Measurements from ENCODE around the gene UBL4B. TPM values are rescaled to one million over a fixed set of nuclear protein-coding genes. Genes with fewer than 3 reads are reported as not detected.

The UBL4B gene
- total RNA-seq, 1 experiment from 2014 or later = not detected

DNA sequence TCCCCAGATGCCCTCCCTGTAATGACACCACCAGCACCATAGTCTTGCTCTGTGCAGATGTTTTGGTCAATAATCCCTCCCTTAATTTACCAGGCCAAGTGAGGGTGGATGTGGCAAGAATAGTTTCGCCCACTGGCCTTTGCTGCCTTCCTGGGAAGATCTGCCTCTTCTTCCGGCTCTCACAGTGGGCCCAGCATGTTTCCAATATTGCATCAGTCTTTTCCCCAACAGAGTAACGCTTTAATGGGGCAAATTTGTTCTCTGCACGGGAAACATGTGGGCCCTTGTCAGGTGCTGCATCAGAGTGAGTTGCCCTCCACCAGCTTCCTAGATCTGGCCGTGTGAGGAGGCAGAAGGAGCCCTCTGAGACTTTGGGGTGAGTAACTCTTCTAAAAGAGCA lies 29.8 kb upstream of the UBL4B start:
- peaks cover 10% of the 10 kb centered on the region for H3K23me2 ChIP-seq (ENCODE audit: insufficient read length, low read depth, low read length, poor library complexity, severe bottlenecking)
- H3T11ph ChIP-seq (ENCODE audit: low read length) = no peak overlapping the region
- no peak overlapping the region for H4K91ac ChIP-seq (ENCODE audit: insufficient read length, low read depth, low read length)
- peaks cover 55% of the 10 kb centered on the region for H3K27me3 ChIP-seq (ENCODE audit: insufficient read depth, low read length)
- no CpG with 5 or more reads among the region's 5 CpGs for WGBS (ENCODE audit: extremely low coverage, insufficient read length, low lambda C conversion rate)
- no peak overlapping the region for H4K5ac ChIP-seq (ENCODE audit: insufficient read length, low read depth, low read length)
- H2AK5ac ChIP-seq (ENCODE audit: insufficient read length, low read length) = no peak overlapping the region
- no peak overlapping the region for H3K27ac Mint-ChIP-seq
- no peak overlapping the region for H4K8ac ChIP-seq (replicated peaks; ENCODE audit: insufficient read length, low read depth, low read length)
- H3K9me3 Mint-ChIP-seq = no peaks in the 10 kb centered on the region
- no peak for DNase-seq
- H2BK15ac ChIP-seq (ENCODE audit: low read depth, low read length) = no peak overlapping the region
- H3K27ac ChIP-seq (ENCODE audit: insufficient read length, low read depth, low read length) = no peak overlapping the region
- H2BK12ac ChIP-seq (ENCODE audit: insufficient read length, low read depth, low read length) = no peak overlapping the region
- no peak overlapping the region for H2BK120ac ChIP-seq (ENCODE audit: low read depth, low read length, poor library complexity, severe bottlenecking)
- no peak overlapping the region for H3K23ac ChIP-seq (ENCODE audit: insufficient read length, low read depth, low read length)
- no peak overlapping the region for H2BK5ac ChIP-seq (ENCODE audit: insufficient read length, low read length)
- H3K4me3 Mint-ChIP-seq = peak overlapping the region in 1 of 2 experiments; percentile 1; a peak in 2 of 5 replicates
- H3K4me1 ChIP-seq (ENCODE audit: insufficient read depth, low read length) = 0 out of 2 replicates have a peak, but pooled peaks cover 3% of the 10 kb centered on the region
- H3K79me1 ChIP-seq (ENCODE audit: insufficient read depth, low read depth, low read length, poor library complexity, severe bottlenecking) = no peaks in the 10 kb centered on the region
- peaks cover 99% of the 10 kb centered on the region for H3K27me3 Mint-ChIP-seq (ENCODE audit: low read depth)
- H3K9ac ChIP-seq (ENCODE audit: extremely low read depth, insufficient read length, low read length) = no peak overlapping the region
- H3K79me2 ChIP-seq (ENCODE audit: insufficient read depth, low read length) = no peaks in the 10 kb centered on the region
- no peak overlapping the region for H2AFZ ChIP-seq (ENCODE audit: low read length)
- H3K9me3 ChIP-seq (ENCODE audit: control insufficient read depth, low read depth, low read length) = no peaks in the 10 kb centered on the region
- TF ChIP-seq, protein P1, sequence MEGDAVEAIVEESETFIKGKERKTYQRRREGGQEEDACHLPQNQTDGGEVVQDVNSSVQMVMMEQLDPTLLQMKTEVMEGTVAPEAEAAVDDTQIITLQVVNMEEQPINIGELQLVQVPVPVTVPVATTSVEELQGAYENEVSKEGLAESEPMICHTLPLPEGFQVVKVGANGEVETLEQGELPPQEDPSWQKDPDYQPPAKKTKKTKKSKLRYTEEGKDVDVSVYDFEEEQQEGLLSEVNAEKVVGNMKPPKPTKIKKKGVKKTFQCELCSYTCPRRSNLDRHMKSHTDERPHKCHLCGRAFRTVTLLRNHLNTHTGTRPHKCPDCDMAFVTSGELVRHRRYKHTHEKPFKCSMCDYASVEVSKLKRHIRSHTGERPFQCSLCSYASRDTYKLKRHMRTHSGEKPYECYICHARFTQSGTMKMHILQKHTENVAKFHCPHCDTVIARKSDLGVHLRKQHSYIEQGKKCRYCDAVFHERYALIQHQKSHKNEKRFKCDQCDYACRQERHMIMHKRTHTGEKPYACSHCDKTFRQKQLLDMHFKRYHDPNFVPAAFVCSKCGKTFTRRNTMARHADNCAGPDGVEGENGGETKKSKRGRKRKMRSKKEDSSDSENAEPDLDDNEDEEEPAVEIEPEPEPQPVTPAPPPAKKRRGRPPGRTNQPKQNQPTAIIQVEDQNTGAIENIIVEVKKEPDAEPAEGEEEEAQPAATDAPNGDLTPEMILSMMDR (conservative IDR thresholded peaks at IDR 0.05) = no peak
- H2BK20ac ChIP-seq (ENCODE audit: low read depth, low read length, poor library complexity, severe bottlenecking) = no peak overlapping the region
- peak overlapping the region; percentile 11 for H3K4me2 ChIP-seq (ENCODE audit: insufficient read depth, insufficient read length, low read length)
- no peaks in the 10 kb centered on the region for H4K20me1 ChIP-seq (ENCODE audit: control insufficient read depth, insufficient read depth, insufficient read length)
- H3K18ac ChIP-seq (ENCODE audit: insufficient read length, low read depth, low read length) = no peak overlapping the region
- no peak overlapping the region for H3K56ac ChIP-seq (ENCODE audit: insufficient read length, low read depth, low read length)
- no peak overlapping the region for H3K14ac ChIP-seq (ENCODE audit: insufficient read depth, low read length)
- H3K4ac ChIP-seq (ENCODE audit: low read depth, low read length) = no peak overlapping the region
- no peaks in the 10 kb centered on the region for H3K36me3 Mint-ChIP-seq (ENCODE audit: insufficient read depth in 1 of 3, low read depth in 3 of 3)
- H3K4me1 Mint-ChIP-seq = peaks cover 13 to 34% of the 10 kb centered on the region in 2 experiments
